Diencephalon (tissue), 1 donor: Measurements from ENCODE around the gene TAF9B. TPM values are rescaled to one million over a fixed set of nuclear protein-coding genes. Genes with fewer than 3 reads are reported as not detected.

Experiments
- total RNA-seq: library from RNA; depleted of rRNA; stranded (reverse); fragments of >200 nt; gene quantifications from one replicate; pipeline ENCODE4 v1.2.3, GENCODE V29; 2014

TAF9B gene
- 40.8 TPM for total RNA-seq

DNA sequence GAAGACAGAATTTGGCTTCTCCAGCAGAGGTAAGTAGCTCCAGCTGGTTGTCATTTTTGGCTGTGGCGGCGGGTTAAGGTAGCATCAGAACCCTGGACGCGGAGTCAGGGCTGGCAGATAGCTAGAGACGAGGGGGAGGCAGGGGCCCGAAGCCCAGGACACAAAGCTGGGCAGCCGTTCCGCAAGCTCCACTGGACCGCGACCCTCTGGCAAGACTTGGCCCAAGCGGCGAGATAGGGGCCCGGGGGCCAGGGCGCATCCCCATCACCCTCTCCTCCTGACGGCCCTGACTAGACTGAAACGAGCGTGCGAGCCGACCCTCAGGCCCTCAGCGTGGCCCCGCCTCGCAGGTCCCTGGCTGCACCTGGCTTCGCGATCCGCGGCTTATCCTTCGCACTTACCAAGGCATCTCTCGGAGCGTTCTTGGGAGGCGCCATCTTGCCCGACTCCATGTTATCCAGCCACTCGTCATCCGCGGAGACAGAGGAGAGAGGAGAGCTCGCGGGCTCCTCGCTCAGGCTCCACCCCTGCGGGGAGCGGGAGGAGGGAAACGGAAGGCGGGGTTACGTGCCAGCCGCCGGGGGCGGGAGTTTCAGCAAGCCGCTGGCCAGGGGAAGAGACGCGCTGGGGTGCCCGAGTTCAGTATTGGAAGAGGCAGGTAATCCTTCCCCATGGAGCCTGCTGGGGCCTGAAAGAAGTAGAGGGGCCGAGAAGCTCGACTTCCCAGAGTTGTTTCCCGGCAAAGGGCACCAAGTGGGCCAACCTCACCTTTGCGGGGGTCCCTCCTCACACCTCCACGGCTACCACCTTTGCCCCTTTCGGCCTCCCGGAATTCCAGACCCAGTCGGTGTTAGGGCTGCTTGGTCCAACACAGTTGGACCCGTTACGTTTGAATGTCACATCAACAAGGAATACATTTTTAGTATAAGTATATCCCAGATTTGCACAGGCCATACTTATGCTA lies at the start of gene TAF9B:
TSS of gene TAF9B (minus strand) at position 491 of the 964 bp plus-strand sequence. CDS start at position 452, 39 bp downstream.

DNA sequence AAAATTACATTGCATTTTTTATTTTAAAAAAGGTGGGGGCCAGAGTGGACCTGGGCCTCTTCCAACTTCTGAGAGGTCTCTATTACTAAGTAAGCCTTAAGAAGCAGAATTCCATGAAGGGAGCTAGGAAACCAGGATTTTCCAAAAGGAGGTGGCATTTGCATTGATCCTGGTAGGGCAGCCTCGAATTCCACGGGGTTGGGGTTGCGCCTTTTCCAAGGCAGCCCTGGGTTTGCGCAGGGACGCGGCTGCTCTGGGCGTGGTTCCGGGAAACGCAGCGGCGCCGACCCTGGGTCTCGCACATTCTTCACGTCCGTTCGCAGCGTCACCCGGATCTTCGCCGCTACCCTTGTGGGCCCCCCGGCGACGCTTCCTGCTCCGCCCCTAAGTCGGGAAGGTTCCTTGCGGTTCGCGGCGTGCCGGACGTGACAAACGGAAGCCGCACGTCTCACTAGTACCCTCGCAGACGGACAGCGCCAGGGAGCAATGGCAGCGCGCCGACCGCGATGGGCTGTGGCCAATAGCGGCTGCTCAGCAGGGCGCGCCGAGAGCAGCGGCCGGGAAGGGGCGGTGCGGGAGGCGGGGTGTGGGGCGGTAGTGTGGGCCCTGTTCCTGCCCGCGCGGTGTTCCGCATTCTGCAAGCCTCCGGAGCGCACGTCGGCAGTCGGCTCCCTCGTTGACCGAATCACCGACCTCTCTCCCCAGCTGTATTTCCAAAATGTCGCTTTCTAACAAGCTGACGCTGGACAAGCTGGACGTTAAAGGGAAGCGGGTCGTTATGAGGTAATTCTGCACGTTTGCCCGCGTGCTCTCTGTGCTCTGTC lies 35.6 kb downstream of the TAF9B start, which contains the start of gene PGK1:
TSS of gene PGK1 (plus strand) at position 626 of the 824 bp plus-strand sequence. CDS start at position 719, 93 bp downstream.

Other genes with a start within 250 kb of the TAF9B start
- gene MAGT1, start 244.2 kb downstream of the TAF9B start, total RNA-seq, result 30.7 TPM
- gene COX7B, start 240.2 kb downstream of the TAF9B start, total RNA-seq, result 157 TPM
- 14.5 TPM for gene ATP7A, start 229.0 kb downstream of the TAF9B start, total RNA-seq
- gene PGAM4, start 170.0 kb downstream of the TAF9B start, total RNA-seq, result not detected
- 125 TPM for gene PGK1, start 35.4 kb downstream of the TAF9B start, total RNA-seq
- gene CYSLTR1, start 188.0 kb upstream of the TAF9B start, total RNA-seq, result 1.6 TPM